T-helper 1 cell treated with Interleukin-12 subunit alpha and Interleukin-12 subunit beta and Interleukin-4 antibody, amounts not matched to agents 30 μg/mL and 1 μg/mL, for 36 hours (primary cell): Measurements from ENCODE around the gene DAO.

Experiments used
- H3K27ac Mint-ChIP-seq: one replicate; pipeline ENCODE4 v1.8.0; 2021; ENCODE audit warnings: mild to moderate bottlenecking, mixed read lengths
- H3K27me3 Mint-ChIP-seq: one replicate; pipeline ENCODE4 v1.8.0; 2021; ENCODE audit warnings: low read depth, mixed read lengths
- H3K36me3 Mint-ChIP-seq: one replicate; pipeline ENCODE4 v1.8.0; 2021; ENCODE audit warnings: low read depth, mixed read lengths
- H3K4me1 Mint-ChIP-seq: one replicate; pipeline ENCODE4 v1.8.0; 2021; ENCODE audit warnings: low read depth, mixed read lengths
- H3K4me3 Mint-ChIP-seq: one replicate; pipeline ENCODE4 v1.8.0; 2021; ENCODE audit warnings: mild to moderate bottlenecking, moderate library complexity, mixed read lengths
- H3K9me3 Mint-ChIP-seq: one replicate; pipeline ENCODE4 v1.8.0; 2021; ENCODE audit warnings: mixed read lengths

DAO gene

DNA sequence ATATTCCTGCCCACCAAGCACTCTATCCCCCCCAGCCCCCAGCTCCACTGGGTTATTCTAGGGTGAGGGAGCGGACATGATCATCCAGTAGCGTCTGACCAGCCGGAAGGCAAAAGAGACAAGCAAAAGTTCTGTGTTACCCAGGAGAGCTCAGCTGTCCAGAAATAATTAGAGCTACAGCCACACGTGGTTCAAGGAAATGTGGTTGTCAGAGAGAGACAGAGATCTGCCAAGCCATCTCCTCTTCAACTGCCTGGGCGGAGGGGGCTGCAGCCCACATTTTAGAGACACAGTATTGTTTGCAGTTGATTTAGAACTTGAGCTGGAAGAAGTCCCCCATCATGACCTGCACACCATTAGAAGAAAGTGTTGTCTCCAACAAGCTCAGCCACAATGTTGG lies 30.4 kb downstream of the DAO start:
- no peaks in the 10 kb centered on the region for H3K36me3 Mint-ChIP-seq
- H3K9me3 Mint-ChIP-seq, result no peaks in the 10 kb centered on the region
- H3K4me3 Mint-ChIP-seq, result no peak overlapping the region
- H3K27me3 Mint-ChIP-seq, result peaks cover 8% of the 10 kb centered on the region
- no peak overlapping the region for H3K27ac Mint-ChIP-seq
- H3K4me1 Mint-ChIP-seq, result no peaks in the 10 kb centered on the region

DNA sequence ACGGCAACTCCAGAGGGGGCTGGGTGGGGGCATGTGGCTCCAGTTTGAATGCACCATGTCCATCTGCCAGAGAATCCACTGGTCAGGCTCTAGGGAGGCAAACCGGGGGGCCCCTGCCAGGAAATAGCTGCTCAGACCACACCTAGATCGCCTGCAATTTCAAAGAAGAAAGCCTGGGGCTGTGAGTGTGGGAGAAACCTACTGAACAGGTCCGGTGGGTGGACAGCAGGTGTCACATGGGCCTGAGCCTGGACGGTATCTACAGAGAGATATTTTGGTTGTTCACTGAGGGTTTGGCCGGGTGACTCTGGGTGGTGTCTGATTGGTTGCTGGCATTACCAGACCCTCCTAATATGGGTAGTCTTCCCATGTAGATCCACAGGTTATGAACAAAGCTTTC lies 32.0 kb downstream of the DAO start:
- Mint-ChIP-seq H3K27me3 (no peaks in the 10 kb centered on the region), H3K36me3 (no peaks in the 10 kb centered on the region), H3K4me1 (no peaks in the 10 kb centered on the region), H3K4me3 (no peak overlapping the region), H3K9me3 (no peaks in the 10 kb centered on the region), H3K27ac (no peak overlapping the region)

DNA sequence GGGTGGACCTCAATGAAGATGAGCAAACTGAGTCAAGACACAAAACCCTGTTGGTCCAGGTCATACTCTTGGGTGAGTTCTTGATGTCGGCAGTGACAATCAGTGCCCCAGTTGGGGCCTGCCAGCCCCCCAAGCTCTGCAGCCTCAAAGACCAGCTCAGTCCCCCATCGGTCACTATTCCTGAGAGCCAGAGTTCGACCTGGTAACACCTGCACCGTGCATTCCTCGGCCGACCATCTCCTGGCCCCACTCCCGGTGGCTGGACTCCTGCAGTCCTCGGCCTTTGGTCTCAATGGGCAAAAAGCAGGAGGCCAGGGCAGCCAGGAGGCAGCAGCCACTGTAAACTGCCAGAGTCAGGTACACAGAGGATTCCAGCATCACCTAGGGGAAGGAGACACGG lies 32.5 kb downstream of the DAO start:
- no peaks in the 10 kb centered on the region for H3K36me3 Mint-ChIP-seq
- no peaks in the 10 kb centered on the region for H3K4me1 Mint-ChIP-seq
- H3K27me3 Mint-ChIP-seq, result no peaks in the 10 kb centered on the region
- no peak overlapping the region for H3K4me3 Mint-ChIP-seq
- H3K27ac Mint-ChIP-seq, result no peak overlapping the region
- H3K9me3 Mint-ChIP-seq, result no peaks in the 10 kb centered on the region

DNA sequence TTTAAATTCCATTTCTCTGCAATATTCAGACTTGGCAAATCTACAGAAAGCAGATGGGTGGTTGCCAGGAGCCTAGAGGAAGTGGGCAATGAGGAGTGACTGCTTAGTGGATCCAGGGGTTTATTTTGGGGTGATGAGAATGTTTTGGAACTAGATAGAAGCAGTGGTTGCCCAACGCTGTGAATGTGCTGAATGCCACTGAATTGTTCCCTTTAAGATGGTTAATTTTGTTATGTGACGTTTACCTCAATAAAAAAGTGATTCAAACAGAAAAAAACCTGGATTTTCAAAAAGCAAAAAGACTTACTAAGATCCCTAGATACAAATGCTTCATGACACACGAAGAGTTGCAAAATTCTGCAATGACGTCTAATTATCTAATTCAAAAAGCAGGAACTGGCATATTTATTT lies 34.2 kb downstream of the DAO start:
- no peaks in the 10 kb centered on the region for H3K36me3 Mint-ChIP-seq
- H3K9me3 Mint-ChIP-seq, result no peaks in the 10 kb centered on the region
- no peak overlapping the region for H3K4me3 Mint-ChIP-seq
- H3K27me3 Mint-ChIP-seq, result no peaks in the 10 kb centered on the region
- no peaks in the 10 kb centered on the region for H3K4me1 Mint-ChIP-seq
- no peak overlapping the region for H3K27ac Mint-ChIP-seq

DNA sequence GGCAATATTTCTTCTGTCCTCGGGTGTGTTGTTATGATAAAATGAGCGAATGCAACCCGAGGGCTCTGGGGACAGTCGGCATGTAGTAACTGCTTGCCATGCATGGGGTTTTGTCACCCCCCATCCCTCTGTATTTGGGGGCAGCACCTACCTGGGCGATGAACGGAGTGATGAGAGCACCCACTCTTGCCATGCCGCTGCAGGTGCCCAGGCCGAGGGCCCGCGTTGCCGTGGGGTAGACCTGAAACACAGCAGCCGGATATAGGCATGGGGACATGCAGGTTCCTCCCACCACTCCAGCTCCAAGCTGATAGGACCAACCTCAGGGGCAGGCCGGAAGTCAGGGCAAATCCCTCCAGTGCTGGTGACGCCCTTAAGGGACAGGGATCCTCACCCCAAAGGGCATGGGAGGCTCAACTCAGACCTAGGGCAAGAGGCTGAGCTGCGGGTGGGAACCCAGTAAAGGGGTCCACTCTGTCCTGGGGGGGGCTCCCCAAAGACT lies 35.8 kb downstream of the DAO start:
- Mint-ChIP-seq H3K27ac (no peak overlapping the region), H3K36me3 (no peaks in the 10 kb centered on the region), H3K27me3 (no peaks in the 10 kb centered on the region), H3K9me3 (no peaks in the 10 kb centered on the region), H3K4me1 (no peaks in the 10 kb centered on the region), H3K4me3 (no peak overlapping the region)

DNA sequence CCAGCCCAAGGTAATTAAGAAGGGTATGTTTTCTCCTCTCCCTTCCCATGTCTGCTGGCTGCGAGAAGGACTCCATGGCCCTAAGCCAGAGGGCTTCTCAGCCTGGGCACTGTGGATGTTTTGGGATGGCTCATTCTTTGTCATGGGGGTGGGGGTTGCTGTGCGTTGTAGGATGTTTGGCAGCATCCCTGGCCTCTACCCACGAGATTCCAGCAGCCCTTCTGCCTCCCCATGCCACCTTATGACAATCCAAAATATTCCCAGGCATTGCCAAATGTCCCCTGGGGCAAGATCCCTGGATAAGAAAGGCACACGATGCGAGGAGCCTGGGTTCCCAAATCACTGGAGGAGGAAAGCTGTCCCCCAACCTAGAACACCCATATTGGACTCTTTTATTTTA lies 36.4 kb downstream of the DAO start:
- Mint-ChIP-seq H3K27ac (no peak overlapping the region), H3K9me3 (no peaks in the 10 kb centered on the region), H3K4me3 (no peak overlapping the region), H3K27me3 (no peaks in the 10 kb centered on the region), H3K4me1 (no peaks in the 10 kb centered on the region), H3K36me3 (no peaks in the 10 kb centered on the region)

DNA sequence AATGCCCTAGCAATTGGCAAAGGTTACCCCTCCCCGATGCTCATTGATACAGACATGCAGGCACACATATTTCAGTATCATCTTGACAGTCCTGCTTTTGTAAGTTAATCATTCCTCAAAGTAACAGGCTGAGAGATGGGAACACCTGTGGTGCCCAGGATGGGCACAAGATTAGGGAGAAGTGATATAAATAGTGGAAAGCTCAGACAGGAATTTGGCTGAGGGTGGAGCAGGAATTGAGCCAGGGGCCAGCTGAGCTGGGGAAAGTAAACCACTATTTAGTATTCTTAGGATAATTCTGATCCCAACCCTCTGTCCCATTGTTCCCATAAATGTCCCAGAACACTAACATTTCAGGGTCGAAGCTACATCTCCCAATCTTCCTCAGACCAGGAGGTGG lies 38.3 kb downstream of the DAO start:
- Mint-ChIP-seq H3K27me3 (no peaks in the 10 kb centered on the region), H3K4me1 (no peaks in the 10 kb centered on the region), H3K9me3 (no peaks in the 10 kb centered on the region), H3K27ac (no peak overlapping the region), H3K36me3 (no peaks in the 10 kb centered on the region), H3K4me3 (no peak overlapping the region)

DNA sequence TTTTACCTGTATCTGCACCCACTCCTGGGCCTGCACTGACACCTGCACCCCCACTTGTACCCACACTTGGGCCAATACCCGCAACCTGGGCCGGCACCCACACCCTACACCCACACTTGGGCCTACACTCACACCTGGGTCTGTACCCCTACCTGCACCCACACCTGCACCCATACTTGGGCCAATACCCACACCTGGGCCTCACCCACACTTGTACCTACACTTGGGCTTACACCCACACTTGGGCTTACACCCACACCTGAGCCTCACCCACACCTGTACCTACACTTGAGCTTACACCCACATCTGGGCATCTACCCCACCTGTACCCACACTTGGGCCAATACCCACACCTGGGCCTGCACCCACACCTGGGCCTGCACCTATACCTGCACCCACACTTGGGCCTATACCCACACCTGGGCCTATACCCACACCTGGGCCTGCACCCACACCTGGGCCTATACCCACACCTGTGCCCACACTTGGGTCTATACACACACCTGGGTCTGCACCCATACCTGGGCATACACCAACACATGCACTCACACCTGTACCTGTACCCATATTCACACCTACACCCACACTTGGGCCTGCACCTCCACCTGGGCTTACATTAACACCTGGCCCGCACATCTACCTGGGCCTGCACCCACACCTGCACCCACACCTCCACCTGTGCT lies 39.2 kb downstream of the DAO start:
- Mint-ChIP-seq H3K27ac (no peak overlapping the region), H3K4me3 (no peak overlapping the region), H3K9me3 (no peaks in the 10 kb centered on the region), H3K36me3 (no peaks in the 10 kb centered on the region), H3K4me1 (no peaks in the 10 kb centered on the region), H3K27me3 (no peaks in the 10 kb centered on the region)

DNA sequence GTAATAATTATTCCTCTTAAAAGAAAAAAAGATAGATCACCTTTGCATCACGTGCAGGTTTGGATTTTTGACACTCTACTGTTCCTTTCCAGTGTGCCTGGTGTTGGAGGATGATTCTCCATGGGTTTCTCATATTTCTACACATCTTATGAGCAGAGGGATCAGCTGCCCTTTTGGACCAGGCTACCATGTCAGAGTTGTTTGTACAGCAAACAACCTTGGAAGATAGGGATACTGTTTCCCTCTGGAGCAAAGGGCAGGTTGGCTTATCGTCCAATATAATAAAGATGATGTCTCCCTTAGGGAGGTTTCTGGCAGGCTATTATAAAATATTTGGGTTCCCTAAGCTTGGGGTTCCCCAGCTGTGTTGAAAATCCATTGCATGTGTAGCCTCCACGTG lies 42.1 kb downstream of the DAO start:
- H3K36me3 Mint-ChIP-seq, result no peaks in the 10 kb centered on the region
- no peaks in the 10 kb centered on the region for H3K27me3 Mint-ChIP-seq
- no peaks in the 10 kb centered on the region for H3K9me3 Mint-ChIP-seq
- no peaks in the 10 kb centered on the region for H3K4me1 Mint-ChIP-seq
- H3K4me3 Mint-ChIP-seq, result no peak overlapping the region
- no peak overlapping the region for H3K27ac Mint-ChIP-seq

DNA sequence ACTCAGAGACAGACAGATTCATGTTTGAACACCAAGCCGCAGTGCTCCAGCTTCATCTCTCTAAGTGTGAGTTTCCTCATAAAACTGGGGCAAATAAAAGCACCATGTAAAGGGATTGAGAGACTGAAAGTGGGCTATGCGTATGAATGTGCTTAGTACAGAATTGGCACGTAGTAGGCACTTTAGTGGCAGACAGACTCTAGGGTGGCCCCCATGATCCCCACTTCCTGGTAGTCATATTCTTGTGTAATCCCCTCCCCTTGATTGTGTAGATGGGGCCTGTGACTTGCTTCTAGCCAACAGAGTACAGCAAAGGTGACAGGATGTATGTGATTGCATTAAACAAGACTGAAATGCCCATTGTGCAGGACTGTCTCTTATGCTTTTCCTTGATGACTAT lies 43.0 kb downstream of the DAO start:
- H3K36me3 Mint-ChIP-seq, result no peaks in the 10 kb centered on the region
- H3K4me1 Mint-ChIP-seq, result no peaks in the 10 kb centered on the region
- H3K27me3 Mint-ChIP-seq, result no peaks in the 10 kb centered on the region
- H3K9me3 Mint-ChIP-seq, result no peaks in the 10 kb centered on the region
- no peak overlapping the region for H3K27ac Mint-ChIP-seq
- no peak overlapping the region for H3K4me3 Mint-ChIP-seq

DNA sequence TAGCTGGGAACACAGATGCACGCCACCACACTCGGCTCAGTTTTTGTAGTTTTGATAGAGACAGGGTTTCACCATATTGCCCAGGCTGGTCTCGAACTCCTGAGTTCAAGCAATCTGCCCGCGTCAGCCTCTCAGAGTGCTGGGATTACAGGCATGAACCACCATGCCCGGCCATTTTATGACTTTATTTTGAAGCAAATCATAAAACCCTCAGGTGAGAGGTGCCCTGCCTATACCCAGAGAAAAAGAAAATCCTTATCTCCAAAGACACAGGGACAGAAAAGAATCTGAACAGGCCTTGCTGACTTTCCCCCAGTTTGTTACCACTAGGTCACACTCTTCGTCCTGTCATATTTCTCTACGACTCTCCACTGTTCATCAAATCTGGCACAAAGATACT lies 48.8 kb downstream of the DAO start:
- H3K9me3 Mint-ChIP-seq, result no peaks in the 10 kb centered on the region
- H3K27me3 Mint-ChIP-seq, result no peaks in the 10 kb centered on the region
- no peak overlapping the region for H3K4me3 Mint-ChIP-seq
- H3K36me3 Mint-ChIP-seq, result no peaks in the 10 kb centered on the region
- H3K4me1 Mint-ChIP-seq, result no peaks in the 10 kb centered on the region
- H3K27ac Mint-ChIP-seq, result no peak overlapping the region

DNA sequence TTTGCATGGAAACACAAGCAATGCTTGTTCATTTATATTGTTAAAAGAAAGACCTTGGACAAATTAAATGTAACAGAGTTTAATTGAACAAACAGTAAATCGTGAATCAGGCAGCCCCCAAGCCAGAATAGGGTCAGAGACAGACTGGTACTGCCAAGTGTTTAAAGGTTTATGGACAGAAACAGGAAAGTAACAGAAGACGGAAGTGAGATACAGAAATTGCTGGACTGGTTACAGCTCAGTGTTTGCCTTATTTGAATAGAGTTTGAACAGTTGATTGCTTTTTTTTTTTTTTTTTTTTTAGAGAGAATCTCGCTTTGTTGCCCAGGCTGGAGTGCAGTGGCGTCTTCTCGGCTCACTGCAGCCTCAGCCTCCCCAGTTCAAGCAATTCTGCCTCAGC lies 50.3 kb downstream of the DAO start:
- no peaks in the 10 kb centered on the region for H3K9me3 Mint-ChIP-seq
- no peak overlapping the region for H3K27ac Mint-ChIP-seq
- no peaks in the 10 kb centered on the region for H3K36me3 Mint-ChIP-seq
- H3K4me1 Mint-ChIP-seq, result no peaks in the 10 kb centered on the region
- no peaks in the 10 kb centered on the region for H3K27me3 Mint-ChIP-seq
- H3K4me3 Mint-ChIP-seq, result no peak overlapping the region

DNA sequence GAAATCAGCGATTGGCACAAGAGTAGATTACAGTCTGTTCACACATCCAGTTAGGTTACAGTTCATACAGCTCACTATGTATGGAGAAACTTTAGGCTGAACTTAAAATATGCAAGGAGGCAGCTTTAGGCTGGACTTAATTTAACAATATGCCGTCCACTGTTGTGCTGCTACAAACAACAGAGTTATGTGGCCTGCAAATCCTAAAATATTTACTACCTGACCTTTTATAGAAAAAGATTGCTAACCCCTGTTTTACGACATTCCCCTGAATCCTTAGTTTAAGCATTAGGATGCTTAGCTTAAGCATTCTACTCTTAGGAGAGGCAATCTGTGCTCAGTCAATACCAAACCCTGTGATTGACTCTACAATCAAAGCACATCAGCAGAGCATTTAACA lies 50.9 kb downstream of the DAO start:
- Mint-ChIP-seq H3K9me3 (no peaks in the 10 kb centered on the region), H3K27me3 (no peaks in the 10 kb centered on the region), H3K4me3 (no peak overlapping the region), H3K36me3 (no peaks in the 10 kb centered on the region), H3K27ac (no peak overlapping the region), H3K4me1 (no peaks in the 10 kb centered on the region)

DNA sequence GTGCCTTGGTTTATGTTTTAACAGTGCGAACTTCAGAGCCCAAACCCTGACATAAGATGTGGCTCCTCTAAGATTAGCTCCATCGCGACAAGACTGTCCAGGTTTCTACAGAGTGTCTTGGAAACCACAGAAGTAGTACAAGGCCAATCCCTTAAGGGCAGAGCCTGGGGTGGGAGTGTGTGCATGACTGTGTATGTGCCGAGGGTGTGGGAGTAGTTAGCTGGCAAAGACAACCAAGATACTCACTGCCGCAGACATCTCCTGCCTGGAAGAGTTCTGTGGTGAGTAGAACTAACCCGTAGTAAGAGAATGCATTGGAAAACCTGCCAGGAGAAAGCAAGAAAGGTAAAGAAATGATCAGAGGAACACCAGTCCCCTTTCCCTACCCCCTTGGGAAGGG lies 54.1 kb downstream of the DAO start:
- H3K36me3 Mint-ChIP-seq, result no peaks in the 10 kb centered on the region
- H3K27me3 Mint-ChIP-seq, result no peaks in the 10 kb centered on the region
- H3K27ac Mint-ChIP-seq, result no peak overlapping the region
- H3K4me1 Mint-ChIP-seq, result no peaks in the 10 kb centered on the region
- no peaks in the 10 kb centered on the region for H3K9me3 Mint-ChIP-seq
- no peak overlapping the region for H3K4me3 Mint-ChIP-seq

DNA sequence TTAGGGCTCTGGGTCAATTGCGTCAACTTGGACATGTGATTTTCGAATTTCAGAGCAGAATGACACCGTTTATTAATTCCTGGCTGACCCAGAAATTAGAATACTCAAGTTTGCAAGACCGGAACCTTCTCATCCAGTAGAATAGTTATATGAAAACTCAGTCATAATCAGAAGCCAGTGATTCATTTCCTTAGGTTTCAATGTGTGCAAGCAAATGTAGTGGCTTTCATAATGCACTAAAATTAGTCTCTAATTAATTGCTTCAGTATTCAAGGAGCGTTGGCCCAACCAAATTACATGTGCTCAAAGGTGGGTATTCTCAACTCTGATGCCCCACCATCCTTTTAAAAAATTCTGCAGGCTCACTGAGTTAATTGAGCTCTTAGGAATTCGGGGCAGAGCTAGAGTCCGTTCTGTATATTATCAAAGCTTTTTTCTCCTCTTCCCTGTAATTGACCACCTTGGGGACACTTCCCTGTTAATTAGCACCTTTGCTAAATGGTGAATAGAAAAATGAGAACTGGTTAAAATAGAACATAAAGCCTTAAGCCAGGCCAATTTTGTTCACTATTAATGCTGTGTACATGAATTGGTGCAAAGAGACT lies 55.4 kb downstream of the DAO start:
- Mint-ChIP-seq H3K4me3 (no peak overlapping the region), H3K9me3 (no peaks in the 10 kb centered on the region), H3K4me1 (no peaks in the 10 kb centered on the region), H3K36me3 (no peaks in the 10 kb centered on the region), H3K27me3 (no peaks in the 10 kb centered on the region), H3K27ac (no peak overlapping the region)
